DND-41 (cell line): ENCODE data around the gene SLC1A4.
A peak's percentile ranks its signal among the peaks of the same experiment; 100 is the strongest.

Experiments used
- ATAC-seq: fragments of 200-7000 bp; cut with Tn5 transposase; 3 replicates; pipeline ENCODE4 v1.9.1; 2021; ENCODE audit warnings: low read depth; ENCODE audit not compliant: insufficient read depth
- DNase-seq: peaks from one replicate; pipeline ENCODE4 v3.0.0-alpha.2; 2020
- H2AFZ ChIP-seq: 2 replicates; pipeline ENCODE4 v1.6.0; 2012; ENCODE audit warnings: low read depth, low read length
- H3K27ac ChIP-seq: 2 replicates; pipeline ENCODE4 v1.5.1; 2012; ENCODE audit warnings: low read length, inconsistent platforms
- H3K27me3 ChIP-seq: fragments of 200-600 bp; sonication (generic); 2 replicates; pipeline ENCODE4 v1.6.0; 2012; ENCODE audit warnings: low read length, mild to moderate bottlenecking, inconsistent platforms; ENCODE audit not compliant: insufficient read depth, poor library complexity
- H3K36me3 ChIP-seq: 2 replicates; pipeline ENCODE4 v1.5.1; 2012; ENCODE audit warnings: low read length, inconsistent platforms; ENCODE audit not compliant: insufficient read depth
- H3K4me1 ChIP-seq: 2 replicates; pipeline ENCODE4 v1.5.1; 2012; ENCODE audit warnings: mild to moderate bottlenecking, low read length; ENCODE audit not compliant: insufficient read depth
- H3K4me2 ChIP-seq: 2 replicates; pipeline ENCODE4 v1.6.0; 2012; ENCODE audit warnings: mild to moderate bottlenecking, moderate library complexity, low read length, inconsistent platforms; ENCODE audit not compliant: insufficient read depth
- H3K4me3 ChIP-seq, 2 experiments: fragments of 200-600 bp in 1 of 2; shearing (Covaris generic) in 1 of 2; 2 replicates each; pipeline ENCODE4 v1.5.1; 2012 to 2016; ENCODE audit warnings: inconsistent platforms in 2 of 2, low read length in 2 of 2, mild to moderate bottlenecking in 2 of 2, low read depth in 1 of 2, moderate library complexity in 1 of 2
- H3K79me2 ChIP-seq: 2 replicates; pipeline ENCODE4 v1.6.0; 2012; ENCODE audit warnings: low read length, inconsistent platforms; ENCODE audit not compliant: insufficient read depth
- H3K9ac ChIP-seq: 2 replicates; pipeline ENCODE4 v1.6.0; 2012; ENCODE audit warnings: low read depth, mild to moderate bottlenecking, inconsistent platforms, low read length, moderate library complexity
- H3K9me3 ChIP-seq: 2 replicates; pipeline ENCODE4 v1.5.1; 2012; ENCODE audit warnings: low read length, moderate library complexity, mild to moderate bottlenecking, inconsistent platforms; ENCODE audit not compliant: insufficient read depth, severe bottlenecking
- H4K20me1 ChIP-seq: 2 replicates; pipeline ENCODE4 v1.6.0; 2012; ENCODE audit warnings: low read length; ENCODE audit not compliant: insufficient read depth
- CTCF ChIP-seq: IDR thresholded peaks from 2 replicates; pipeline ENCODE4 v1.5.1; 2012; ENCODE audit warnings: borderline replicate concordance, low read length, moderate library complexity, mild to moderate bottlenecking; ENCODE audit not compliant: poor library complexity, severe bottlenecking; ENCODE audit errors: extremely low read depth
- EZH2 ChIP-seq: IDR thresholded peaks from 3 replicates; pipeline ENCODE4 v1.6.1; 2012; ENCODE audit warnings: borderline replicate concordance, low read depth, mild to moderate bottlenecking, moderate library complexity, low read length, inconsistent platforms; ENCODE audit not compliant: severe bottlenecking

The SLC1A4 gene

GRCh38 chr2:65057391-65058052, 68.3 kb downstream of the SLC1A4 start:
- peak overlapping the region; percentile 92 for H3K4me2 ChIP-seq
- H3K79me2 ChIP-seq, result peaks cover 51% of the 10 kb centered on the region
- H2AFZ ChIP-seq, result peak overlapping the region; percentile 87
- H3K4me1 ChIP-seq, result peaks cover 49% of the 10 kb centered on the region
- no peaks in the 10 kb centered on the region for H3K36me3 ChIP-seq
- DNase-seq (peak; percentile 78), ATAC-seq (peak; percentile 61)
- peaks cover 14% of the 10 kb centered on the region; the same call in 1 of the 2 replicates for H4K20me1 ChIP-seq
- TF ChIP-seq EZH2 (no peak), CTCF (no peak)
- H3K27ac ChIP-seq, result peak overlapping the region; percentile 67
- no peaks in the 10 kb centered on the region for H3K9me3 ChIP-seq
- H3K27me3 ChIP-seq, result no peaks in the 10 kb centered on the region
- peak overlapping the region; percentile 55 to 83 for H3K4me3 ChIP-seq
- peak overlapping the region; percentile 75 for H3K9ac ChIP-seq

- no peaks in the 10 kb centered on the region for H3K9me3 ChIP-seq
- H3K79me2 ChIP-seq, result peaks cover 61% of the 10 kb centered on the region
- H3K9ac ChIP-seq, result no peak overlapping the region
- TF ChIP-seq EZH2 (no peak), CTCF (no peak)
- no peak for DNase-seq
- H2AFZ ChIP-seq, result no peak overlapping the region
- ATAC-seq, result no peak
- H3K4me1 ChIP-seq, result peaks cover 33% of the 10 kb centered on the region
- H3K36me3 ChIP-seq, result no peaks in the 10 kb centered on the region
- no peaks in the 10 kb centered on the region for H3K27me3 ChIP-seq
- H3K27ac ChIP-seq, result no peak overlapping the region
- peaks cover 27% of the 10 kb centered on the region for H4K20me1 ChIP-seq
- no peak overlapping the region for H3K4me3 ChIP-seq
- H3K4me2 ChIP-seq, result no peak overlapping the region
These were observed 69.9 kb downstream of the SLC1A4 start for GRCh38 chr2:65059071-65059470.

GRCh38 chr2:65061146-65061909, 72.1 kb downstream of the SLC1A4 start:
- Histone ChIP-seq H3K9me3 (no peaks in the 10 kb centered on the region), H3K27ac (no peak overlapping the region), H3K4me1 (peaks cover 22% of the 10 kb centered on the region), H3K79me2 (peaks cover 73% of the 10 kb centered on the region), H3K9ac (no peak overlapping the region), H2AFZ (no peak overlapping the region), H4K20me1 (peaks cover 35% of the 10 kb centered on the region), H3K4me3 (no peak overlapping the region), H3K36me3 (no peaks in the 10 kb centered on the region), H3K4me2 (no peak overlapping the region), H3K27me3 (no peaks in the 10 kb centered on the region)
- no peak for TF ChIP-seq CTCF
- no peak for TF ChIP-seq EZH2
- ATAC-seq, result no peak
- no peak for DNase-seq
